Loucy (cell line): Measurements from ENCODE around the gene TOX2.

ENCODE experiments used
- CTCF ChIP-seq: fragments of 200-600 bp; sonication (generic); conservative IDR thresholded peaks from 2 replicates; pipeline ENCODE4 v1.5.1; 2014; ENCODE audit warnings: mild to moderate bottlenecking, antibody characterized with exemption, low read length
- EZH2phosphoT487 ChIP-seq: fragments of 200-600 bp; IDR thresholded peaks from 2 replicates; pipeline ENCODE4 v1.6.1; 2018; ENCODE audit warnings: antibody characterized with exemption, mild to moderate bottlenecking, moderate library complexity, borderline replicate concordance

- TF ChIP-seq CTCF = no peak
- no peak for TF ChIP-seq EZH2phosphoT487
These were observed 63.3 kb downstream of the TOX2 start for GRCh38 chr20:43977962-43978361.
